ENCODE data around the gene CDKN1A. TPM values are rescaled to one million over a fixed set of nuclear protein-coding genes. Genes with fewer than 3 reads are reported as not detected.
"Not testable (repeated sequence)": the region's sequence is repeated elsewhere in the genome, so short reads cannot be mapped to it uniquely, and the experiment has no call there.

The CDKN1A gene
- total RNA-seq, 2 experiments from 2014 or later, result 12.6 to 13.0 TPM

GRCh38 chr6:36649701-36650484 lies 28.6 kb upstream of the CDKN1A start:
- peaks cover 4% of the 10 kb centered on the region for H3K27me3 Mint-ChIP-seq
- H3K9me3 Mint-ChIP-seq, result no peaks in the 10 kb centered on the region

GRCh38 chr6:36650848-36651478 lies 27.6 kb upstream of the CDKN1A start:
- H3K4me3 Mint-ChIP-seq, result no peak overlapping the region

More at GRCh38 chr6:36649701-36650484, 28.6 kb upstream of the CDKN1A start:
- Mint-ChIP-seq H3K36me3 (no peaks in the 10 kb centered on the region), H3K4me1 (peaks cover under 1% of the 10 kb centered on the region), H3K4me3 (no peak overlapping the region), H3K27ac (no peak overlapping the region)
- no peak for DNase-seq

DNA sequence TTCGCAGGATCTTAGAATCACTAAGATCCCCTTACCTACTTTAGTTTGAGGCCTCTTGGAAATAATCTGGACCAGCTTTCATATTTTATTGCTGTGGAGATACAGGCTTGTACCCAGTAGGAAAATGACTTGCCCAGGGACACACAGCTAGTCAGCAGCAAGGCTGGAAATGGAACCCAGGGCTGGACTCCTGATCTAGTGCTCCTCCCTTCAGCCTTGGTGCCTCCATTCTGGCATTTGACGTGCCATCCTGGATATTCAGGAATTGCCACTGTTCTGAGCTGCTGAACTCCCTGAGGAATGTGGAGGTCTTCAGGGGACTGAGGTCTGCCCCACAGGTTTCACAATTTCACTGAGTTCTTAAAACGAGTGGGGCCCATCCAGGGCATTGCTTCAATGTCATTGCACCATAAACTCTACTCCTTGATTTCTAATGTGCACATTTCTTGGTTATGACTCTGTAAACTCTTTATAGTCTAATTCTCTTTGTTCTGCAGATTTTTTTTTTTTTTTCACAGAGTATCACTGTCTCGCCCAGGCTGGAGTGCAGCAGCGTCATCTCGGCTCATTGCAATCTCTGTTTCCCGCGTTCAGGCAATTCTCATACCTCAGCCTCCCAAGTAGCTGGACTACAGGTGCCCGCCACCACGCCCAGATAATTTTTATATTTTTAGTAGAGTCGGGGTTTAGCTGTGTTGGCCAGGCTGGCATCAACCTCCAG lies 26.7 kb upstream of the CDKN1A start:
- Mint-ChIP-seq H3K9me3 (no peaks in the 10 kb centered on the region), H3K27me3 (peaks cover 12% of the 10 kb centered on the region), H3K4me1 (peaks cover 5% of the 10 kb centered on the region), H3K36me3 (no peaks in the 10 kb centered on the region), H3K27ac (no peak overlapping the region), H3K4me3 (no peak overlapping the region)
- DNase-seq, result no peak

More at GRCh38 chr6:36650848-36651478, 27.6 kb upstream of the CDKN1A start:
- Mint-ChIP-seq H3K27me3 (peaks cover 7% of the 10 kb centered on the region), H3K9me3 (no peaks in the 10 kb centered on the region), H3K4me1 (peaks cover 5% of the 10 kb centered on the region), H3K36me3 (no peaks in the 10 kb centered on the region), H3K27ac (no peak overlapping the region)
- DNase-seq, result no peak

- peaks cover 14% of the 10 kb centered on the region for H3K27me3 Mint-ChIP-seq
- H3K9me3 Mint-ChIP-seq, H3K36me3 Mint-ChIP-seq, DNase-seq, H3K4me3 Mint-ChIP-seq, H3K4me1 Mint-ChIP-seq, H3K27ac Mint-ChIP-seq: not testable (repeated sequence)
Measured at GRCh38 chr6:36654469-36654868, 24.0 kb upstream of the CDKN1A start.

GRCh38 chr6:36655085-36655724 lies 23.3 kb upstream of the CDKN1A start:
- no peak for DNase-seq
- H3K36me3 Mint-ChIP-seq, result no peaks in the 10 kb centered on the region

GRCh38 chr6:36656441-36656840 lies 22.1 kb upstream of the CDKN1A start:
- DNase-seq, result no peak
- no peaks in the 10 kb centered on the region for H3K36me3 Mint-ChIP-seq
- H3K27me3 Mint-ChIP-seq, result peaks cover 21% of the 10 kb centered on the region

More at GRCh38 chr6:36655085-36655724, 23.3 kb upstream of the CDKN1A start:
- Mint-ChIP-seq H3K27ac (no peak overlapping the region), H3K4me1 (peaks cover 5% of the 10 kb centered on the region), H3K4me3 (no peak overlapping the region), H3K9me3 (no peaks in the 10 kb centered on the region), H3K27me3 (peaks cover 20% of the 10 kb centered on the region)

DNA sequence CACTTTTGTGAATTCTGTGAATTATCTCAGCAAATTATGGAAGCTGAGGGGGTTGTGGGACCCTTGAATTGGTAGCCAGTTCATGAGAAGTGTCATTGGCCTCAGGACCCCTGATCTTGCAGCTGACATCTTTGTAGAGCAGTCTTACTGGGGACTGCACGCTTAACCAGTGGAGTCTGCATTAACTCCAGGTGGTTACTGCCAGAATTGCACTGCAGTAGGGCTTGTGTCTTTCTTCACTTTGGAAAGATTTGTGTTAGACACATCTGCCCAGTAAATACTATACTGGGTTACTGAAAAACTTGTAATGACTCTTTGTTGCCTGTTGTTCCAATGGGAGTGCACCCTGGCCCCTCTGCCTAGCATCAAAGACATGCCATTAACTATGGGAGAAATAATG lies 21.2 kb upstream of the CDKN1A start:
- peaks cover 8% of the 10 kb centered on the region for H3K4me1 Mint-ChIP-seq
- DNase-seq, result no peak
- H3K36me3 Mint-ChIP-seq, result no peaks in the 10 kb centered on the region
- no peak overlapping the region for H3K4me3 Mint-ChIP-seq
- peaks cover 21% of the 10 kb centered on the region for H3K27me3 Mint-ChIP-seq
- H3K9me3 Mint-ChIP-seq, result no peaks in the 10 kb centered on the region
- H3K27ac Mint-ChIP-seq, result no peak overlapping the region

More at GRCh38 chr6:36656441-36656840, 22.1 kb upstream of the CDKN1A start:
- Mint-ChIP-seq H3K4me1 (peaks cover 5% of the 10 kb centered on the region), H3K9me3 (no peaks in the 10 kb centered on the region), H3K4me3 (no peak overlapping the region), H3K27ac (no peak overlapping the region)

DNA sequence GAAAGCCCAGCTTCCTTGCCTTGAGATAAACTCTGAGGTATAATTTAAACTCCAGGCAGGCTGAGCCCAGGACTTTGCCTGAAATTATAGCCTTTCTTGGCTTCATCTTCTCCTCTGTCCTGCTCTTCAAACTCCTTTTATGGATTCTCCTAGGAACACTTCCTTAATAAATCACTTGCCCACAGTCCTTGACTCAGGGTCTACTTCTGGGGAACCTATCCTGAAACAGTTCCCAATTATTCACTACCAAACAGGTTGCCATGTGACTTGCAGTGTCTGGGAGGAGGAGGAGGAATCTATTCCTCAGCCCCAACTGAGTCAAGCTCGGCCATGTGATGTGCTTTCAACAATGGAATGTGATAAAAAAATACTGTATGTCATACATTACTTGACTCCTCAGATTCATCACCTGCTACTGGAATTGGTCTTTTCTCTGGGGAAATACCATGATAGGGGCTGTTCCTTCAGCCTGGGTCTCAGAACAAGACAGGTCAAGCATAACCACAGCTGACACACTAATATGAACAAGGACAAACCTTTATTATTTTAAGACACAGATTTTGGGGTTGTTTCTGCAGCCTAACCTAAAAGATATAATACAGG lies 20.5 kb upstream of the CDKN1A start:
- Mint-ChIP-seq H3K9me3 (no peaks in the 10 kb centered on the region), H3K27ac (no peak overlapping the region), H3K27me3 (peaks cover 21% of the 10 kb centered on the region), H3K4me3 (no peak overlapping the region), H3K36me3 (no peaks in the 10 kb centered on the region), H3K4me1 (peaks cover 16% of the 10 kb centered on the region)
- DNase-seq, result no peak

GRCh38 chr6:36659271-36659670 lies 19.2 kb upstream of the CDKN1A start:
- Mint-ChIP-seq H3K36me3 (no peaks in the 10 kb centered on the region), H3K4me1 (peaks cover 24% of the 10 kb centered on the region), H3K27me3 (peaks cover 21% of the 10 kb centered on the region), H3K9me3 (no peaks in the 10 kb centered on the region), H3K27ac (no peak overlapping the region), H3K4me3 (no peak overlapping the region)
- no peak for DNase-seq

GRCh38 chr6:36660771-36661471 lies 17.6 kb upstream of the CDKN1A start:
- Mint-ChIP-seq H3K4me1 (peaks cover 19% of the 10 kb centered on the region), H3K27ac (no peak overlapping the region), H3K4me3 (no peak overlapping the region), H3K9me3 (no peaks in the 10 kb centered on the region), H3K36me3 (no peaks in the 10 kb centered on the region), H3K27me3 (peaks cover 19% of the 10 kb centered on the region)
- DNase-seq, result no peak

GRCh38 chr6:36662380-36662779 lies 16.1 kb upstream of the CDKN1A start:
- Mint-ChIP-seq H3K36me3 (no peaks in the 10 kb centered on the region), H3K27me3 (peaks cover 13% of the 10 kb centered on the region), H3K27ac (no peak overlapping the region), H3K4me1 (peaks cover 19% of the 10 kb centered on the region), H3K9me3 (no peaks in the 10 kb centered on the region), H3K4me3 (no peak overlapping the region)
- no peak for DNase-seq

- no peak for DNase-seq
- H3K9me3 Mint-ChIP-seq, result no peaks in the 10 kb centered on the region
- no peak overlapping the region for H3K27ac Mint-ChIP-seq
- H3K36me3 Mint-ChIP-seq, result no peaks in the 10 kb centered on the region
- peaks cover 13% of the 10 kb centered on the region for H3K27me3 Mint-ChIP-seq
- no peak overlapping the region for H3K4me3 Mint-ChIP-seq
- H3K4me1 Mint-ChIP-seq, result peaks cover 19% of the 10 kb centered on the region
Measured at GRCh38 chr6:36662827-36663256, 15.7 kb upstream of the CDKN1A start.

DNA sequence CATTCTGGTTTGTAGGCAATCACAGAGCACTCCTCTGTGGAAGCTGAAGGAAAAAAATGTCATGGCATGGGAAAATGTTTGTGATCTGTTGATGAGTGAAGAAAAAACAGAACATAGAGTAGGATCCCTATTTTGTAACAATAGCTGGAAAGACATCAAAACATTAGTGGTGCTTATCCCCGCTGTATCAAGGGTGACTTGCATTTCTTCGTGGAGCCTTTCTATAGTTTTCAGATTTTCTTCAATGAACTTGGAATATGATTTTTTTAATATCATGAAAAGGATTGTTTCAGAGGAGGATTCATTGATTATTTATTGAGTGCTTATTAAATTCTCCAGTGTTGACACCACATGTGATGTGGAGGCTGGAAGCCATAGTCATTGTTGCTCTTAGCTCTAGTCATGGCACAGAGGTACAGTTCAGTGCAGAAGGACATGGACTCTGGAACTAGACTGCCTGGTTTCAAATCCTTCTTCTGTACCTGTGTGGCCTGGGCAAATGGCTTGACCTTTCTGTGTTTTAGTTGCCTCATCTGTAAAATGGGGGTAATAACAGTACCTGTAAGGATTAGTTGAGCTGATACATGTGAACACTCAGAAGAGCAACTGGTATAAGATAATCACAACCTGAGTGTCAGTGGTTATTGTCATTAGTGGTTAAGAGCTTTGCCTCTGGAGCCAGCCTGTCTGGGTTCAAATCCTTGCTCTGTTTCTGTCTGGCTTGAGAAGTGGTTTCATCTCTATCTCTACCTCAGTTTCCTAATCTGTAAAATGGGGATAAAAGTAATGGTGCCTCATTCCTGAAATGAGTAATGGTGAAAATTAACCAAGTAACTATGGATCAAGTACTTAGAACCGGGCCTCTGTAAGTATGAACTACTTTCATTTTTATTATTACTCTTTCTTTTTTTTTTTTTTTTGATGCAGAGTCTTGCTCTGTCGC lies 14.7 kb upstream of the CDKN1A start:
- no peak overlapping the region for H3K27ac Mint-ChIP-seq
- no peaks in the 10 kb centered on the region for H3K9me3 Mint-ChIP-seq
- H3K4me3 Mint-ChIP-seq, result no peak overlapping the region
- H3K27me3 Mint-ChIP-seq, result peaks cover 13% of the 10 kb centered on the region
- H3K36me3 Mint-ChIP-seq, result no peaks in the 10 kb centered on the region
- no peak for DNase-seq
- peaks cover 19% of the 10 kb centered on the region for H3K4me1 Mint-ChIP-seq

Data from activated naive CD8-positive, alpha-beta T cell treated with anti-CD3 and anti-CD28 coated beads for 36 hours (primary cell).